KMS-11 (cell line): ENCODE results near the gene EPHA5.

ENCODE experiments used
- H2AFZ ChIP-seq: fragments of 200-600 bp; sonication (generic); 2 replicates; pipeline ENCODE4 v1.6.1; 2016; ENCODE audit warnings: antibody characterized with exemption, mixed run types, low read depth
- H3K27ac ChIP-seq: fragments of 200-600 bp; sonication (generic); 2 replicates; pipeline ENCODE4 v1.6.1; 2016; ENCODE audit warnings: mild to moderate bottlenecking, mixed run types
- H3K27me3 ChIP-seq: fragments of 200-600 bp; sonication (generic); 2 replicates; pipeline ENCODE4 v1.6.1; 2017; ENCODE audit warnings: mild to moderate bottlenecking, low read depth, mixed run types, moderate library complexity; ENCODE audit not compliant: insufficient read depth
- H3K36me3 ChIP-seq: fragments of 200-600 bp; sonication (generic); 2 replicates; pipeline ENCODE4 v1.6.1; 2017; ENCODE audit warnings: mild to moderate bottlenecking, mixed run types; ENCODE audit not compliant: insufficient read depth
- H3K4me1 ChIP-seq: fragments of 200-600 bp; sonication (generic); 2 replicates; pipeline ENCODE4 v1.6.1; 2016; ENCODE audit warnings: mild to moderate bottlenecking, low read depth, mixed run types; ENCODE audit not compliant: poor library complexity, severe bottlenecking
- H3K4me2 ChIP-seq: fragments of 200-600 bp; sonication (generic); 2 replicates; pipeline ENCODE4 v1.7.0; 2016; ENCODE audit warnings: mild to moderate bottlenecking, mixed run types
- H3K4me3 ChIP-seq: fragments of 200-600 bp; sonication (generic); IDR thresholded peaks from 2 replicates; pipeline ENCODE4 v1.6.1; 2017; ENCODE audit warnings: low read depth, low read length, mixed read lengths; ENCODE audit not compliant: insufficient read depth
- H3K79me2 ChIP-seq: fragments of 200-600 bp; sonication (generic); 2 replicates; pipeline ENCODE4 v1.6.1; 2016; ENCODE audit warnings: low read depth, mixed run types; ENCODE audit not compliant: insufficient read depth
- H3K9ac ChIP-seq: fragments of 200-600 bp; sonication (generic); 2 replicates; pipeline ENCODE4 v1.6.1; 2016; ENCODE audit warnings: mild to moderate bottlenecking, mixed run types
- H4K20me1 ChIP-seq: fragments of 200-600 bp; sonication (generic); 2 replicates; pipeline ENCODE4 v1.6.1; 2016; ENCODE audit warnings: mild to moderate bottlenecking, mixed run types; ENCODE audit not compliant: insufficient read depth
- CTCF ChIP-seq: fragments of 200-600 bp; sonication (generic); conservative IDR thresholded peaks from 2 replicates; pipeline ENCODE4 v1.6.1; 2017; ENCODE audit warnings: low read depth, mild to moderate bottlenecking, antibody characterized with exemption, low read length, moderate library complexity, mixed read lengths

Gene EPHA5

GRCh38 chr4:65589331-65589730, 81.0 kb downstream of the EPHA5 start:
- H3K4me2 ChIP-seq, result no peak overlapping the region
- H3K36me3 ChIP-seq, result no peaks in the 10 kb centered on the region
- no peak overlapping the region for H2AFZ ChIP-seq
- H4K20me1 ChIP-seq, result no peaks in the 10 kb centered on the region
- H3K79me2 ChIP-seq, result no peaks in the 10 kb centered on the region
- no peak for TF ChIP-seq CTCF
- H3K27ac ChIP-seq, result no peak overlapping the region
- H3K9ac ChIP-seq, result no peak overlapping the region
- no peaks in the 10 kb centered on the region for H3K4me1 ChIP-seq
- no peak overlapping the region for H3K4me3 ChIP-seq
- no peaks in the 10 kb centered on the region for H3K27me3 ChIP-seq

GRCh38 chr4:65580551-65580950, 89.7 kb downstream of the EPHA5 start:
- no peak overlapping the region for H3K9ac ChIP-seq
- no peaks in the 10 kb centered on the region for H3K27me3 ChIP-seq
- H3K4me1 ChIP-seq, result no peaks in the 10 kb centered on the region
- H2AFZ ChIP-seq, result no peak overlapping the region
- H3K4me2 ChIP-seq, result no peak overlapping the region
- no peak overlapping the region for H3K27ac ChIP-seq
- no peaks in the 10 kb centered on the region for H3K79me2 ChIP-seq
- H4K20me1 ChIP-seq, result no peaks in the 10 kb centered on the region
- no peak overlapping the region for H3K4me3 ChIP-seq
- TF ChIP-seq CTCF, result no peak
- no peaks in the 10 kb centered on the region for H3K36me3 ChIP-seq

GRCh38 chr4:65566473-65566872, 103.8 kb downstream of the EPHA5 start:
- Histone ChIP-seq H3K9ac (no peak overlapping the region), H3K4me2 (no peak overlapping the region), H4K20me1 (no peaks in the 10 kb centered on the region), H3K27me3 (no peaks in the 10 kb centered on the region), H3K36me3 (no peaks in the 10 kb centered on the region), H2AFZ (no peak overlapping the region), H3K4me1 (no peaks in the 10 kb centered on the region), H3K79me2 (no peaks in the 10 kb centered on the region), H3K4me3 (no peak overlapping the region), H3K27ac (no peak overlapping the region)
- TF ChIP-seq CTCF, result no peak

- H3K27me3 ChIP-seq, result no peaks in the 10 kb centered on the region
- no peaks in the 10 kb centered on the region for H3K79me2 ChIP-seq
- no peak overlapping the region for H3K27ac ChIP-seq
- no peak overlapping the region for H2AFZ ChIP-seq
- no peak overlapping the region for H3K9ac ChIP-seq
- no peaks in the 10 kb centered on the region for H3K4me1 ChIP-seq
- no peak for TF ChIP-seq CTCF
- no peaks in the 10 kb centered on the region for H3K36me3 ChIP-seq
- H3K4me3 ChIP-seq, result no peak overlapping the region
- H3K4me2 ChIP-seq, result no peak overlapping the region
- H4K20me1 ChIP-seq, result no peaks in the 10 kb centered on the region
These were observed 109.1 kb downstream of the EPHA5 start for GRCh38 chr4:65561164-65561563.

GRCh38 chr4:65559270-65559669, 111.0 kb downstream of the EPHA5 start:
- H3K27ac ChIP-seq, result no peak overlapping the region

More at GRCh38 chr4:65559270-65559669, 111.0 kb downstream of the EPHA5 start:
- no peaks in the 10 kb centered on the region for H4K20me1 ChIP-seq
- TF ChIP-seq CTCF, result no peak
- H3K4me2 ChIP-seq, result no peak overlapping the region
- no peak overlapping the region for H3K9ac ChIP-seq
- no peaks in the 10 kb centered on the region for H3K79me2 ChIP-seq
- no peaks in the 10 kb centered on the region for H3K4me1 ChIP-seq
- H3K36me3 ChIP-seq, result no peaks in the 10 kb centered on the region
- no peak overlapping the region for H3K4me3 ChIP-seq
- no peaks in the 10 kb centered on the region for H3K27me3 ChIP-seq
- H2AFZ ChIP-seq, result no peak overlapping the region
